Fibroblast of villous mesenchyme (primary cell): Measurements from ENCODE around the gene GCDH. TPM values are rescaled to one million over a fixed set of nuclear protein-coding genes. Genes with fewer than 3 reads are reported as not detected.

Experiments
- DNase-seq: peaks from one replicate; pipeline ENCODE4 v3.0.0-alpha.2; 2010; ENCODE audit warnings: low read depth
- H3K4me3 ChIP-seq: 2 replicates; pipeline ENCODE4 v1.5.1; 2011; ENCODE audit warnings: low read depth, mild to moderate bottlenecking, low read length
- total RNA-seq: library from RNA; depleted of rRNA; stranded (reverse); fragments of >200 nt; gene quantifications from 2 replicates; pipeline ENCODE4 v1.2.3, GENCODE V29; 2012
- TF ChIP-seq, protein P1 (sequence below): IDR thresholded peaks from 2 replicates; pipeline ENCODE4 v1.5.1; 2012; ENCODE audit warnings: low read depth, mild to moderate bottlenecking, low read length; ENCODE audit not compliant: insufficient read depth

The GCDH gene
- total RNA-seq, 1 donor: 17.3 TPM

DNA sequence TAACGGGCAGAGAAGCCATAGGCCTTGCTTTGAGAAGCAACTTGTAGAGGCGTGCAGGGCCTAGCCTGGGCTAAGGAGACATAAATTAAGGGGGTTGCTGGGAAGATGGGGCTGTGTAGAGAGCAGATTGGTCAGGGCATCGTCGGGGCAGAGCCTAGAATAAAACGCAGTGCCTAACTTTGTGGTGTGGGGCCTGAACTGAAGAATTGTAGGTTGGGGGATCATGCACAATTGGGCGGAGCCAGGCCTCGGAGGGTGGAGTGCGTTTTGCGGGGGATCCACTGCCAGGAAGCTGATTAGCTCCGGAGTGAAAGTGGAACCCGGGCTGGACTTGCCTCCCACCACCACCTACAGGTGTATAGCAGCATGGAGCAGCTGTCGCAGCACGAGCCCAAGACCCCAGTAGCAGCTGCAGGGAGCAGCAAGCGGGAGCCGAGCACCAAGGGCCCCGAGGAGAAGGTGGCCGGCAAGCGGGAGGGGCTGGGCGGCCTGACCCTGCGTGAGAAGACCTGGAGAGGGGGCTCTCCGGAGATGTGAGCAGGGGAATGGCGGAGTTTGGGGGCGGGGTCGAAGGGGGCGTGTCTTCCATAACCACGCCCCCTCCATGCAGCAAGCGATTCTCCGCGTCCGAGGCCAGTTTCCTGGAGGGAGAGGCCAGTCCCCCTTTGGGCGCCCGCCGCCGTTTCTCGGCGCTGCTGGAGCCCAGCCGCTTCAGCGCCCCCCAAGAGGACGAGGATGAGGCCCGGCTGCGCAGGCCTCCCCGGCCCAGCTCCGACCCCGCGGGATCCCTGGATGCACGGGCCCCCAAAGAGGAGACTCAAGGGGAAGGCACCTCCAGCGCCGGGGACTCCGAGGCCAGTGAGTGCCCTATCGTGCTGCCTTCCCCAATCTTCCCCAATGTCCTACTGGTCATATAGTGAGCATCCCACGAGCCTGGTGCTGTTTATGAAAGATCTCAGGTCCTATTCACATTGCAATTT is 23.6 kb upstream of the GCDH start:
- peak overlapping the region; percentile 52 for H3K4me3 ChIP-seq
- TF ChIP-seq, protein P1, sequence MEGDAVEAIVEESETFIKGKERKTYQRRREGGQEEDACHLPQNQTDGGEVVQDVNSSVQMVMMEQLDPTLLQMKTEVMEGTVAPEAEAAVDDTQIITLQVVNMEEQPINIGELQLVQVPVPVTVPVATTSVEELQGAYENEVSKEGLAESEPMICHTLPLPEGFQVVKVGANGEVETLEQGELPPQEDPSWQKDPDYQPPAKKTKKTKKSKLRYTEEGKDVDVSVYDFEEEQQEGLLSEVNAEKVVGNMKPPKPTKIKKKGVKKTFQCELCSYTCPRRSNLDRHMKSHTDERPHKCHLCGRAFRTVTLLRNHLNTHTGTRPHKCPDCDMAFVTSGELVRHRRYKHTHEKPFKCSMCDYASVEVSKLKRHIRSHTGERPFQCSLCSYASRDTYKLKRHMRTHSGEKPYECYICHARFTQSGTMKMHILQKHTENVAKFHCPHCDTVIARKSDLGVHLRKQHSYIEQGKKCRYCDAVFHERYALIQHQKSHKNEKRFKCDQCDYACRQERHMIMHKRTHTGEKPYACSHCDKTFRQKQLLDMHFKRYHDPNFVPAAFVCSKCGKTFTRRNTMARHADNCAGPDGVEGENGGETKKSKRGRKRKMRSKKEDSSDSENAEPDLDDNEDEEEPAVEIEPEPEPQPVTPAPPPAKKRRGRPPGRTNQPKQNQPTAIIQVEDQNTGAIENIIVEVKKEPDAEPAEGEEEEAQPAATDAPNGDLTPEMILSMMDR: no peak
- DNase-seq: peak; percentile 52

DNA sequence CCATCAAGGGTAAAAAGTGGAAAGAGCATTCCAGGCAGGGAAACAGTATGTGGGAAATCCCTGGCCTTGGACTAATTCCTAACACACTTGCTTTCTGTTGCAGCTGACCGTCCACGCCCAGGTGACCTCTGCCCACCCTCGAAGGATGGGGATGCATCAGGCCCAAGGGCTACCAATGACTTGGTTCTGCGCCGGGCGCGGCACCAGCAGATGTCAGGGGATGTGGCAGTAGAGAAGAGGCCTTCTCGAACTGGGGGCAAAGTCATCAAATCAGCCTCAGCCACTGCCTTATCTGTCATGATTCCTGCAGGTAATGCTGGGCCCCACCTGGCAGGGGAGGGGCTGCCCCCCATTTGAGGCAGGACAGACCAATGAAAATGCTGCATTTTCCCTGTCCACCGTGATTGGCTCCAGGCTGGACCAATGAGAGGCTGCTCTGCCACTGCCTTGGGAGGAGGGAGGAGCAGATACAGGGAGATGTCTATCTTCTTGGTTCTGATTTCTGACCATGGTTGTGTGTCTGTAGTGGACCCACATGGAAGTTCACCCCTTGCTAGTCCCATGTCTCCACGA is 22.3 kb upstream of the GCDH start:
- no peak overlapping the region for H3K4me3 ChIP-seq
- DNase-seq: no peak
- TF ChIP-seq, protein P1: no peak

DNA sequence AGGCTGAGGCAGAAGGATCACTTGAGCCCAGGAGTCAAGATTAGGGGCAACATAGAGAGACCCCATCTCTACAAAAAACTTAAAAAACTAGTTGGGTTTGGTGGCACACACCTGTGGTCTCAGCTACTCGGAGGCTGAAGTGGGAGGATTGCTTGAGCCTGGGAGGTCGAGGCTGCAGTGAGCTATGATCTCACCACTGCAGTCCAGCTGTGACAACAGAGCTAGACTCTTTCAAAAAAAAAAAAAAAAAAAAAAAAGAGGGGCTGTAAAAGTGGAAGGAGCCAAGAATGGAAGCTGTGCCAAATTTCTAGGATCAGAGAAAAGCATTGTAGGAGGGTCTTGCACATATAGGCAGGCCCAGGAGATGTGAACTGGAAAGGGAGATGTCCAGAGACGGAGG is 19.3 kb upstream of the GCDH start:
- TF ChIP-seq, protein P1: no peak
- no peak for DNase-seq
- H3K4me3 ChIP-seq: no peak overlapping the region

DNA sequence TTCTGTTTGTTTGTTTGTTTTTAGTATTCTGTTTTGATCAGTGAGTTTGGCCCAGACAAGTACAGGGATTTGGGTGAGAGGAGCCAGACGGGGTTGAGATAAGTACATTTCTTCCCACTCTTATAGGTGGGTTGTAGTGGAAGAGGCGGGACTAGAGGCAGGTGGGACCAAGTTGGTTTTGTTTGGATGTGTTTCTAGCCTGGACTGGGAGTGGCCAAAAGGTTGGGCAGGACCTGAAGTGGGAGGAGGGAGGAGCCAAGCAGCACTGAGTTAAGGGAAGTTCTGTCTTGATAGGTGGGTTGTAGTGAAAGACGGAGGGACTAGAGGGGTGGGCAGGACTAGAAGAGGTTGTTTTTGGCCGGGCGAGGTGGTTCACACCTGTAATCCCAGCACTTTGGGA is 18.7 kb upstream of the GCDH start:
- TF ChIP-seq, protein P1: no peak
- no peak for DNase-seq
- H3K4me3 ChIP-seq: no peak overlapping the region

DNA sequence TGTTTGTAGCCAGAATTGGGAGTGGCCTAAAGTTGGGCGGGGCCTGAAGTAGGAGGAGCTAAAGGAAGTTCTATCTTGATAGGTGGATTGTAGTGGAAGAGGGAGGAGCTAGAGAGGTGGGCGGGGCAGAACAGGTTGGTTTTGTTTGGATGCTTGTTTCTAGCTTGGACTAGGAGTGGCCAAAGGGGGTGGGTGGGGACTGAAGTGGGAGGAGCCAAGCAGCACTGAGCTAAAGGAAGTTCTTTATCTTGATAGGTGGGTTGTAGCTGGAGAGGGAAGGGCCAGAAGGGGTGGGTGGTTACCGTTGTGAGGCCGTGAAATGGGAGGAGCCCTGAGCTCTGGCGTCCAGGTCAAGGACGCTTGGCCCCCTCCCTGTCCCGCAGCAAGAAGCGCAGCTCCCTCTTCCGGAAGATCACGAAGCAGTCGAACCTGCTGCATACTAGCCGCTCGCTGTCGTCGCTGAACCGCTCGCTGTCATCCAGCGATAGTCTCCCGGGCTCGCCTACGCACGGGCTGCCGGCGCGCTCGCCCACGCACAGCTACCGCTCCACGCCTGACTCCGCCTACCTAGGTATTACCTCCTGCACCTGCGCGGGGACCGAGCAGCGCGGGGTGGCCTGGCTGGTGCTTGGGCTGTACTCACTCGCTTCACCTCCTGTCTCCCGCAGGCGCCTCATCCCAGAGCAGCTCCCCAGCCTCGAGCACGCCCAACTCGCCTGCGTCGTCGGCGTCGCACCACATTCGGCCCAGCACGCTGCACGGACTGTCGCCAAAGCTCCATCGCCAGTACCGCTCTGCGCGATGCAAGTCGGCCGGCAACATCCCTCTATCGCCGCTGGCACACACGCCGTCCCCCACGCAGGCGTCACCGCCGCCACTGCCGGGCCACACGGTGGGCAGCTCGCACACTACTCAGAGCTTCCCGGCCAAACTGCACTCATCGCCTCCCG is 17.7 kb upstream of the GCDH start:
- TF ChIP-seq, protein P1: no peak
- H3K4me3 ChIP-seq: peak overlapping the region; percentile 43

More for the DNA sequence above, 17.7 kb upstream of the GCDH start:
- DNase-seq: peak; percentile 75
